IMR-90 (cell line): ENCODE measurements around the gene AMIGO1. TPM values are rescaled to one million over a fixed set of nuclear protein-coding genes. Genes with fewer than 3 reads are reported as not detected.
A peak's percentile ranks its signal among the peaks of the same experiment; 100 is the strongest.

ENCODE experiments used
- ATAC-seq: fragments of 200-7000 bp; cut with Tn5 transposase; 2 replicates; pipeline ENCODE4 v1.9.1; 2020; ENCODE audit warnings: low read depth, mild to moderate bottlenecking, moderate library complexity
- BruUV-seq: library from RNA; stranded (reverse); fragments of 400-500 nt; replicated peaks from 2 replicates; lab custom pipeline; 2021; lab: Mats Ljungman, UMichigan
- CTCF ChIA-PET: fragments of 300-600 bp; formaldehyde crosslinking; extraction: SDS; loops from one replicate; lab custom pipeline; 2021; ENCODE audit warnings: antibody characterized with exemption; lab: Yijun Ruan, JAX
- POLR2A ChIA-PET: fragments of 300-600 bp; sonication (Branson Sonifier 250); formaldehyde crosslinking; loops from one replicate; lab custom pipeline; 2022; ENCODE audit warnings: antibody characterized with exemption; ENCODE audit not compliant: unreplicated experiment; lab: Charles Lee
- DNase-seq: peaks from one replicate; pipeline ENCODE4 v3.0.0; 2013
- H2AFZ ChIP-seq: replicated peaks from 2 replicates; pipeline ENCODE3; 2013; ENCODE audit warnings: low read length, mild to moderate bottlenecking; ENCODE audit not compliant: poor library complexity
- H2AK5ac ChIP-seq: 2 replicates; pipeline ENCODE4 v1.6.1; 2013; ENCODE audit warnings: low read depth, low read length, inconsistent platforms
- H2AK9ac ChIP-seq: replicated peaks from 2 replicates; pipeline ENCODE3; 2013; ENCODE audit warnings: mild to moderate bottlenecking, low read depth, low read length, moderate library complexity; ENCODE audit not compliant: poor library complexity
- H2BK120ac ChIP-seq: 2 replicates; pipeline ENCODE4 v1.6.1; 2013; ENCODE audit warnings: low read depth, low read length, inconsistent platforms
- H2BK15ac ChIP-seq: 3 replicates; pipeline ENCODE4 v1.6.1; 2013; ENCODE audit warnings: low read depth, low read length, inconsistent platforms
- H2BK20ac ChIP-seq: 2 replicates; pipeline ENCODE4 v1.6.1; 2013; ENCODE audit warnings: low read depth, mild to moderate bottlenecking, inconsistent platforms, low read length, moderate library complexity
- H2BK5ac ChIP-seq: 2 replicates; pipeline ENCODE4 v1.6.1; 2013; ENCODE audit warnings: mild to moderate bottlenecking, low read depth, low read length, inconsistent platforms; ENCODE audit not compliant: poor library complexity, severe bottlenecking
- H3K14ac ChIP-seq: replicated peaks from 2 replicates; pipeline ENCODE4 v1.6.1; 2013; ENCODE audit warnings: low read depth, low read length, inconsistent platforms
- H3K18ac ChIP-seq: 2 replicates; pipeline ENCODE4 v1.6.1; 2013; ENCODE audit warnings: low read depth, low read length, control low read depth
- H3K23ac ChIP-seq: 2 replicates; pipeline ENCODE4 v1.6.1; 2013; ENCODE audit warnings: low read depth, low read length, inconsistent platforms
- H3K27ac ChIP-seq: 2 replicates; pipeline ENCODE4 v1.5.1; 2013; ENCODE audit warnings: mild to moderate bottlenecking, control low read depth, low read length; ENCODE audit not compliant: insufficient read depth
- H3K27me3 ChIP-seq: 2 replicates; pipeline ENCODE4 v1.6.1; 2013; ENCODE audit warnings: low read length; ENCODE audit not compliant: control insufficient read depth, insufficient read depth
- H3K36me3 ChIP-seq: 2 replicates; pipeline ENCODE4 v1.6.1; 2013; ENCODE audit warnings: low read length, mixed read lengths; ENCODE audit not compliant: control insufficient read depth, insufficient read depth
- H3K4ac ChIP-seq: 2 replicates; pipeline ENCODE4 v1.6.1; 2013; ENCODE audit warnings: low read depth, low read length, inconsistent platforms
- H3K4me1 ChIP-seq: 2 replicates; pipeline ENCODE4 v1.6.1; 2013; ENCODE audit warnings: low read length, mixed read lengths; ENCODE audit not compliant: control insufficient read depth, insufficient read depth
- H3K4me2 ChIP-seq: 2 replicates; pipeline ENCODE4 v1.6.1; 2013; ENCODE audit warnings: low read depth, mild to moderate bottlenecking, control low read depth, low read length, moderate library complexity
- H3K4me3 ChIP-seq: 2 replicates; pipeline ENCODE4 v1.5.1; 2013; ENCODE audit warnings: low read depth, mild to moderate bottlenecking, control low read depth, low read length, moderate library complexity; ENCODE audit not compliant: insufficient read depth
- H3K56ac ChIP-seq: 2 replicates; pipeline ENCODE4 v1.6.1; 2013; ENCODE audit warnings: low read length, inconsistent platforms; ENCODE audit not compliant: insufficient read depth; ENCODE audit errors: extremely low read depth
- H3K79me1 ChIP-seq, 2 experiments: 2 replicates each; pipeline ENCODE4 v1.6.1; 2013; ENCODE audit warnings: low read length in 2 of 2, inconsistent platforms in 1 of 2, low read depth in 1 of 2
- H3K9ac ChIP-seq: 2 replicates; pipeline ENCODE4 v1.6.1; 2013; ENCODE audit warnings: low read depth, low read length, control low read depth
- H3K9me1 ChIP-seq: 2 replicates; pipeline ENCODE4 v1.6.1; 2013; ENCODE audit warnings: low read length, inconsistent platforms; ENCODE audit not compliant: insufficient read depth
- H3K9me3 ChIP-seq: 2 replicates; pipeline ENCODE4 v1.6.1; 2013; ENCODE audit warnings: low read length; ENCODE audit not compliant: control insufficient read depth, insufficient read depth
- H4K20me1 ChIP-seq: 2 replicates; pipeline ENCODE4 v1.6.1; 2013; ENCODE audit warnings: low read length, inconsistent platforms; ENCODE audit not compliant: insufficient read depth
- H4K5ac ChIP-seq: 2 replicates; pipeline ENCODE4 v1.6.1; 2013; ENCODE audit warnings: mild to moderate bottlenecking, low read depth, low read length, control low read depth
- H4K8ac ChIP-seq, 2 experiments: 2 replicates each; pipeline ENCODE4 v1.6.1; 2013; ENCODE audit warnings: low read depth in 2 of 2, low read length in 2 of 2, control low read depth in 1 of 2, inconsistent platforms in 1 of 2
- H4K91ac ChIP-seq: 2 replicates; pipeline ENCODE4 v1.6.1; 2013; ENCODE audit warnings: low read depth, low read length, inconsistent platforms; ENCODE audit not compliant: insufficient read depth
- BHLHE40 ChIP-seq: fragments of 150-350 bp; IDR thresholded peaks from 2 replicates; pipeline ENCODE4 v1.6.1; 2016; ENCODE audit warnings: mild to moderate bottlenecking, low read depth, low read length
- CEBPB ChIP-seq: IDR thresholded peaks from 2 replicates; pipeline ENCODE4 v1.6.1; 2012; ENCODE audit warnings: low read depth, low read length, improper control_type of control experiment
- CTCF ChIP-seq: conservative IDR thresholded peaks from 2 replicates; pipeline ENCODE4 v1.5.1; 2012; ENCODE audit warnings: mild to moderate bottlenecking, low read depth, low read length, improper control_type of control experiment
- ELK1 ChIP-seq: fragments of 150-350 bp; IDR thresholded peaks from 2 replicates; pipeline ENCODE4 v1.6.1; 2016; ENCODE audit warnings: low read depth, mild to moderate bottlenecking, low read length, moderate library complexity, borderline replicate concordance
- FOS ChIP-seq: fragments of 150-350 bp; IDR thresholded peaks from 2 replicates; pipeline ENCODE4 v1.6.1; 2016; ENCODE audit warnings: low read depth, low read length
- MAFK ChIP-seq: IDR thresholded peaks from 2 replicates; pipeline ENCODE4 v1.6.1; 2012; ENCODE audit warnings: low read depth, low read length, improper control_type of control experiment
- MXI1 ChIP-seq: IDR thresholded peaks from 2 replicates; pipeline ENCODE4 v1.6.1; 2012; ENCODE audit warnings: low read depth, mild to moderate bottlenecking, low read length, moderate library complexity, borderline replicate concordance
- NFE2L2 ChIP-seq: fragments of 150-350 bp; IDR thresholded peaks from 2 replicates; pipeline ENCODE4 v1.6.1; 2016; ENCODE audit warnings: low read depth, mild to moderate bottlenecking, low read length
- POLR2A ChIP-seq: IDR thresholded peaks from 2 replicates; pipeline ENCODE4 v1.6.1; 2012; ENCODE audit warnings: mild to moderate bottlenecking, low read depth, low read length
- RAD21 ChIP-seq: IDR thresholded peaks from 2 replicates; pipeline ENCODE4 v1.6.1; 2012; ENCODE audit warnings: low read length, improper control_type of control experiment
- RCOR1 ChIP-seq: IDR thresholded peaks from 2 replicates; pipeline ENCODE4 v1.6.1; 2012; ENCODE audit warnings: mild to moderate bottlenecking, low read length, improper control_type of control experiment; ENCODE audit not compliant: insufficient replicate concordance
- RFX5 ChIP-seq: IDR thresholded peaks from 2 replicates; pipeline ENCODE4 v1.8.0; 2012; ENCODE audit warnings: low read depth, mild to moderate bottlenecking, low read length, moderate library complexity
- SMC3 ChIP-seq: fragments of 150-350 bp; IDR thresholded peaks from 2 replicates; pipeline ENCODE4 v1.6.1; 2016; ENCODE audit warnings: low read depth, mild to moderate bottlenecking, antibody characterized with exemption, low read length, moderate library complexity
- USF2 ChIP-seq: fragments of 150-350 bp; IDR thresholded peaks from 2 replicates; pipeline ENCODE4 v1.6.1; 2017; ENCODE audit warnings: mild to moderate bottlenecking, antibody characterized with exemption, low read length, low read depth
- WGBS, 2 experiments: methylation state at CpG; one replicate each; pipeline versions ENCODE4 v1.1.5 to v1.1.7; 2013; ENCODE audit warnings: missing lambda C conversion rate in 2 of 2; ENCODE audit not compliant: insufficient read length in 1 of 2; ENCODE audit errors: extremely low coverage in 2 of 2; 5-methylcytosine and 5-hydroxymethylcytosine counted together
- dilution Hi-C: fragments of 300-500 bp; cut with HindIII; formaldehyde crosslinking; loops from one replicate; pipeline ENCODE4 v1.14.3; 2018; ENCODE audit warnings: low sequenced_read_pairs; ENCODE audit not compliant: unreplicated experiment
- in situ Hi-C: fragments of 300-500 bp; cut with MboI; formaldehyde crosslinking; loops from 3 replicates; pipeline ENCODE4 v1.14.3; 2019; ENCODE audit warnings: low sequenced_read_pairs, inconsistent platforms, mixed read lengths
- intact Hi-C: fragments of 100-400 bp; cut with micrococcal nuclease; formaldehyde crosslinking; loops from 2 replicates; pipeline ENCODE4 v1.10.0; 2022
- polyA plus RNA-seq, 3 experiments: library from polyadenylated mRNA; depleted of rRNA; stranded (reverse); fragments of >200 nt; gene quantifications; 2 replicates each; pipeline ENCODE4 v1.2.3, GENCODE V29; 2012; ENCODE audit warnings: low replicate concordance in 1 of 3
- total RNA-seq: library from RNA; depleted of rRNA; stranded (reverse); fragments of >200 nt; gene quantifications from 2 replicates; pipeline ENCODE4 v1.2.3, GENCODE V29; 2012

AMIGO1 gene
- total and polyA plus RNA-seq, 2 of the 4 experiments (the other 2 are of a cell fraction) = 1.5 to 1.6 TPM

GRCh38 chr1:109466125-109466451 is 43.4 kb downstream of the AMIGO1 start:
- no peak overlapping the region for H3K18ac ChIP-seq
- no peak overlapping the region for H2BK15ac ChIP-seq
- H3K4me1 ChIP-seq = no peaks in the 10 kb centered on the region
- peak overlapping the region; percentile 57 for H3K4me3 ChIP-seq
- CTCF ChIA-PET = interaction anchor here (0.5 kb wide), 1 partner anchor 84 kb away, joined by 4 read pairs; no protein-coding TSS in a partner anchor
- H3K23ac ChIP-seq = no peak overlapping the region; the same call in 1 of the 2 replicates
- no peaks in the 10 kb centered on the region for H3K9me3 ChIP-seq
- dilution Hi-C loops (no loop called here), intact Hi-C loops (no loop called here), in situ Hi-C loops (no loop called here)
- H3K9ac ChIP-seq = no peak overlapping the region
- H4K5ac ChIP-seq = no peak overlapping the region
- H3K56ac ChIP-seq = no peak overlapping the region
- no peak overlapping the region for H3K27ac ChIP-seq
- H4K20me1 ChIP-seq = no peaks in the 10 kb centered on the region
- H3K4ac ChIP-seq = no peak overlapping the region
- no peak overlapping the region for H2BK20ac ChIP-seq
- peak overlapping the region; percentile 88 for H2AFZ ChIP-seq
- no peak overlapping the region for H3K14ac ChIP-seq
- no TSS peak for BruUV-seq
- H4K8ac ChIP-seq = peak overlapping the region in 1 of 2 experiments; percentile 21; a peak in 2 of 4 replicates
- no peaks in the 10 kb centered on the region for H3K79me1 ChIP-seq
- ATAC-seq (no peak), DNase-seq (no peak)
- H2AK5ac ChIP-seq = no peak overlapping the region
- no peak overlapping the region for H4K91ac ChIP-seq
- no peak overlapping the region for H2BK5ac ChIP-seq
- peaks cover 66% of the 10 kb centered on the region for H3K27me3 ChIP-seq
- TF ChIP-seq MXI1 = no peak
- no peak for TF ChIP-seq MAFK
- no peak for TF ChIP-seq CEBPB
- no peak for TF ChIP-seq FOS
- TF ChIP-seq USF2 = no peak
- TF ChIP-seq NFE2L2 = no peak
- no peak for TF ChIP-seq CTCF
- TF ChIP-seq POLR2A = no peak
- no peak for TF ChIP-seq RFX5
- TF ChIP-seq BHLHE40 = no peak
- TF ChIP-seq ELK1 = no peak
- TF ChIP-seq RCOR1 = no peak
- no peak for TF ChIP-seq SMC3
- no peak for TF ChIP-seq RAD21
- H3K36me3 ChIP-seq = no peaks in the 10 kb centered on the region
- no peaks in the 10 kb centered on the region for H3K9me1 ChIP-seq
- peak overlapping the region; percentile 55 for H3K4me2 ChIP-seq
- no peak overlapping the region for H2AK9ac ChIP-seq
- WGBS, 2 experiments = 0% methylated on average over 3 of the region's 24 CpGs; no CpG with 5 or more reads in 1 of the 2 experiments
- POLR2A ChIA-PET = no interaction called here
- H2BK120ac ChIP-seq = no peak overlapping the region
